GM18498 (cell line): ENCODE data around the gene PTPRS.
A peak's percentile ranks its signal among the peaks of the same experiment; 100 is the strongest.
"Not testable (repeated sequence)": the region's sequence is repeated elsewhere in the genome, so short reads cannot be mapped to it uniquely, and the experiment has no call there.

Experiments used
- ATAC-seq: cut with Tn5 transposase; IDR thresholded peaks from one replicate; pipeline ENCODE4 v1.9.1; 2021; ENCODE audit warnings: mild to moderate bottlenecking, moderate library complexity; ENCODE audit not compliant: unreplicated experiment

Gene PTPRS

GRCh38 chr19:5334366-5334739 is 6.3 kb downstream of the PTPRS start:
- no peak for ATAC-seq

GRCh38 chr19:5333581-5334365 is 6.8 kb downstream of the PTPRS start:
- ATAC-seq, result no peak

DNA sequence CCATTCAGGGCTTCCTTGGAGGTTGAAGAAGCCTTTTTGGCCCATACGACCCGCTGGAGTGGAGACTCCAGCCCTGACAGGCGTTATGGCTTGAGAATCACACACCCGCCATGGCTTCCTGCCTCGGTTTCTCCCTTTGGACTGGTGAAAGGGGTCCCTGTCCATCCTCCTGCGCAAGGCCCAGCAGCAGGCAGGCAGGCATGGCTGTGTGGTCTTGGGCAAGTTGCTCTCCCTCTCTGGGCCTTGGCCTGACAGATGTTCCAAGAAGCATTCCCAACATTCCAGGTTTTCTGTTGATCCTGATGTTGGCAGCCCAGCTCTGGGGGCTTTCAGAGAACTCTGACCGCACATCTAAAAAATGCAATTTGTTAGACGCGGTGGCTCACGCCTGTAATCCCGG is 8.1 kb downstream of the PTPRS start:
- ATAC-seq, result no peak

DNA sequence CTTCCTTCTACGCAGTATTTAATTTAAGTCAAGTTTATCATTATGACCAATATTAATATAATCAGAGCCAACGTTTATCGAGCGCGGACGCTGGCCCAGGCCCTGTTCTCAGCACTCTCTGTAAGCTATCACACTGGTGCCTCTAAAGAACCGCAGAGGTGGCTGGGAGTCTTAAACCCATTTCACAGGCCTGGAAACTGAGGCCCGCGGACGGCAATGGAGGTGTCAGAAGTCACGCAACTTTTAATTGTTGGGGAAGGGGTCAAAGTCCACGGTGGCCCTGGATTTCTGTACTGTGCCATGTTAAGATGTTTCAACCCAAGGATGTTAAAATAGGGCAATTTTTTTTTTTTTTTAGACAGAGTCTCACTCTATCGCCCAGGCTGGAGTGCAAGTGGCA is 8.8 kb downstream of the PTPRS start:
- no peak for ATAC-seq

DNA sequence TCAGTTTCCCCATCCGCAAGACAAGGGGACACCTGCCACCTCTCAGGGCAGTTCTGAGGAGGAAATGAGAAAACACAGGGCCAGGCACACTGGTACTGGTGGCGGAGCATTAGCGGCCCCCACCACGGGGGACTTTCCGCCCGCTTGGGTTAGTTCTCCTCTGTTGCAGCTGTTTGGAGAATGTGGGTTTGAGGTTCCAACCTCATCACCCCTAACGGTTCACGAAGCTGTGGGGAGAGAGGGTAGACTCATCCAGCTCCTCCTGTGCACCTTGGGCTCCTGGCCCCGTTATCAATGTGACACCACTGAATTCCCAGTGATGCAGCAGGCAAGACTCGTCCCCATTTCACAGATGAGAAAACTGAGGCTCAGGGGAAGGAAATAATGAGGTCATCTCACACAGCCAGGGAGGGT is 10.3 kb downstream of the PTPRS start:
- ATAC-seq, result no peak

DNA sequence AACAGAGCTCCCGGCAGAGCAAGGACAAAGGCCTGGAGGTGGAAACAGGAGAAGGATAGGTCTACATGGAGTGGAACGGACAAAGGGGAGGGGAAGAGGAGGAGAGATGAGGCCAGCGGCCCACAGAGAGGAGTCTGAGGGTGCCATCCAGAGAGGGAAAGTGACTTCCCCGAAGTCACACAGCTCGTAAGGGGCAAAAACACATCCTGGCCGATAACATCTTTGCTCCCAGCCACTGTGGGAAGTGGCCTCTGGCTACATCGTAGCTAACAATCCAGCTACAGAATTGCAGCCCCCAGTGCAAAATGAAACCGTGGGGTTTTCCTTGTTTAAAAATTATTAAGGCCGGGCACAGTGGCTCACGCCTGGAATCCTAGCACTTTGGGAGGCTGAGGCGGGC is 11.5 kb downstream of the PTPRS start:
- no peak for ATAC-seq

GRCh38 chr19:5328407-5328806 is 12.2 kb downstream of the PTPRS start:
- ATAC-seq, result not testable (repeated sequence)

DNA sequence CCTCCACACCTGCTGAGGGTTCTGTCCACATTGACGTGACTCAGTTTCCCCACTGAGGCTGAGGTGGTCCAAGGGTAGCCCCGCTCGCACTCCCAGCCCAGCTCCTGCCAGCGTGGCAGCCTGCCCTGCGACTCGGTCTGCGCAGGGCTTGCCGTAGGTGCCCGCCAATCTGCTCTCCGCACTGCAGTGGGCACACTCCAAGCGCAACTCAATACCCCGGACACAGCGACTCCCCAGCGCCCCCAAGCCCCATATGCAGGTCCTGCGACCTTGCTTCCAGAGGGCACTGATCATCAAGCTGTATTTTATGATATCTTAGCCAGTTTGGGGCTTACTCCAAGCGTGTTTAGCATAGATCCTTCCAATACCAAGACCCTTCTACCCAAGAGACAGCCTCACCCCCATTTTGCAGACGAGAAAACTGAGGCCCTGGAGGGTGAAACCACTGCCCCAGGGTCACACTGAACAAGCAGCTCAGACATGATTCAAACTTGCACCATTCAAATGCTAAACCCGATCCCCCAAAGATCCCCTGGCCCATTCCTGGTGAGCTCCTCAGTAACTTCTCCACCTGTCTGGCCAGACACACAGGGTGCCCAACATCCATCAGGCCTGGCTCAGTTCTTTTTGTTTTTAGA is 13.5 kb downstream of the PTPRS start:
- ATAC-seq, result no peak

DNA sequence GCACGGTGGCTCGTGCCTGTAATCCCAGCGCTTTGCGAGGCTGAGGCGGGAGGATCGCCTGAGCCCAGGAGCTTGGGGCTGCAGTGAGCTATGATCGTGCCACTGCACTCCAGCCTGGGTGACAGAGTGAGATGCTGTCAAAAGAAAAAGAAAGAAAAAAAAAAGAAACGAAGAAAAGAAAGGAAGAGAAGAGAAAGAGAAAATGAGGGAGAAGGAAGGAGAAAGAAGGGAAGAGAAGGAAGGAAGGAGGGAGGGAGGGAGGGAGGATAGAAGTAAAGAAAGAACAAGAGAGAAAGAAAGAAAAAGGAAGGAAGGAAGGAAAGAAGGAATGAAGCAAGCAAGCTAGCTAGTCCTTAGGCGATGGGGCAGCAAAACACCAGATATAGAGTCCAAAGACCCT is 14.1 kb downstream of the PTPRS start:
- no peak for ATAC-seq

- ATAC-seq, result no peak
These were observed 15.7 kb downstream of the PTPRS start for GRCh38 chr19:5324947-5325346.

DNA sequence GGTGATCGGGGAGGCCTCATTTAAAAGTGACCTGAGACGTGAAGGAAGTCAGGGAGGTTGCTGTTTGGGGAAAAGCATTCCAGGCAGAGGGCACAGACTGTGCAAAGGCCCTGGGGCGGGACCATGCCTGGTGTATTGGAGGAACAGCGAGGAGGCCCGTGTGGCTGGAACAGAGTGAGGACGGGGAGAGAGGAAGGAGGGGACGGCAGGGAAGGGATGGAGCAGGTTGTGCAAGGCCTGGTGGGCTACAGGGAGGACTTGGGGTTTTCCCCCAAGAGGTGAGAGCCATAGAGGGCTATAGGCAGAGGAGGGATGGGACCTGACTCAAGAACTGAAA is 17.2 kb downstream of the PTPRS start:
- no peak for ATAC-seq

GRCh38 chr19:5321851-5322681 is 18.5 kb downstream of the PTPRS start:
- peak; percentile 70 for ATAC-seq

- no peak for ATAC-seq
These were observed 19.5 kb downstream of the PTPRS start for GRCh38 chr19:5321066-5321642.

DNA sequence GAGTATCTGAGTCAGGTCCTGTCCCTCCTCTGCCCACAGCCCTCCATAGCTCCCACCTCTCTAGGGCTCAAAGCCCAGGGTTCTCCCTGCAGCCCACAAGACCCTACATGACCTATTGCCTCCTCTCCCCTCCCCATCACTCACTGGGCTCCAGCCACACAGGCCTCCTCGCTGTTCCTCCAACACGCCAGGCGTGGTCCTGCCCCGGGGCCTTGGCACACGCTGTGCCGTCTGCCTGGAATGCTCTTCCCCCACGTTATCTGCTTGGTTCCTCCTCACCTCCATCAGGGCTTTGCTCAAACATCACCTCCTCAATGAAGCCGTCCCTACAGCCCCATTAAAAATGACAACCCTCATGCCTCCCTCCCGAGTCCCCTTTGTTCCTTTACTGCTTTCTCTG is 21.1 kb downstream of the PTPRS start:
- ATAC-seq, result no peak

DNA sequence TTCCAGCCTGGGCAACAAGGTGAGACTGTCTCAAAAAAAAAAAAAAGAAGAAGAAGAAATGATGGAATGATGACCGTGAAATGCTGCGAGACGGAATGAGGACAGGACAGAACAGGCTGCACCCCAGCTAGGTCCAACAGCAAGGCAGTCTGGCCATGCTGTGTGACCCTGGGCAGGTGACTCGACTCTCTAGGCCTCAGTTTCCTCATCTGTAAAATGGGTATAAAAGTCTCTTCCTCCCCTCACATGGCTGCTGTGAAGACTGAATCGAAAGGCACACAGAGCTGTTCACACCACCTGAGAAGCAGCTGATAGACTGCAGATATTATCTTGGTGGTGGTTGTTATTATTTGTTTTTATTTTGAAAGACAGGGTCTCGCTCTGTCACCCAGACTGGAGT is 22.3 kb downstream of the PTPRS start:
- ATAC-seq, result no peak

DNA sequence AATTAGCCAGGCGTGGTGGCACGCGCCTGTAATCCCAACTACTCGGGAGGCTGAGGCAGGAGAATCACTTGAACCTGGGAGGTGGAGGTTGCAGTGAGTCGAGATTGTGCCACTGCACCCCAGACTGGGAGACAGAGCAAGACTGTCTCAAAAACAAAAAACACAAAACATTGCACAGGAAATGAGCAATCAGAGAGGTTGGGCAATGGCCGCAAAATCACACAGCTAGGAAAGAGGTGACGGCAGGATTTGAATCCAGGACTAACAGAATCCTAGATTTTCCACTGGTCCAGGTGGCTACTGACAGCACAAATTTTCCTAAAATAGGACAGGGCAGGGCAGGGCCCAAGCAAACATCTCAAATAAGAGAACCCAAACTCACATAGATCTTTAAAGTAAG is 23.3 kb downstream of the PTPRS start:
- no peak for ATAC-seq

- no peak for ATAC-seq
These were observed 24.5 kb downstream of the PTPRS start for GRCh38 chr19:5316138-5316537.

DNA sequence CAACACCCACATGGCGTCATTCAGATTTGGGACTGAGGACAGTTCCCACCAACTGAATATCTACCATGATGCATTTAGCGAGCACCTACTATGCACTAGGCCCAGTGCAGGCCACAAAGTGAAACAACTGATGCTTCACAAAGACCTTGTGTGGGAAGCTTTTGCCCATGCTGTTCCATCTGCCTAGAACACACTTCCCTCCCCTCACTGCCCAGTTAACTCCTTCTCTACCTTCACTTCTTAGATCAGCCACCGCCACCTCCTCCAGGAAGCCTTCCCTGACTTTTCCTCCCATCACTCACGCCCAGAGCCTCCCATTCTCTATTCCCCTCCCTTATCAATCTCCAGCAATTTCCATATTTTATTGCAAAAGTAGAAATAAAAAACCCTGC is 25.7 kb downstream of the PTPRS start:
- no peak for ATAC-seq

- no peak for ATAC-seq
These were observed 26.4 kb downstream of the PTPRS start for GRCh38 chr19:5314012-5314906.

DNA sequence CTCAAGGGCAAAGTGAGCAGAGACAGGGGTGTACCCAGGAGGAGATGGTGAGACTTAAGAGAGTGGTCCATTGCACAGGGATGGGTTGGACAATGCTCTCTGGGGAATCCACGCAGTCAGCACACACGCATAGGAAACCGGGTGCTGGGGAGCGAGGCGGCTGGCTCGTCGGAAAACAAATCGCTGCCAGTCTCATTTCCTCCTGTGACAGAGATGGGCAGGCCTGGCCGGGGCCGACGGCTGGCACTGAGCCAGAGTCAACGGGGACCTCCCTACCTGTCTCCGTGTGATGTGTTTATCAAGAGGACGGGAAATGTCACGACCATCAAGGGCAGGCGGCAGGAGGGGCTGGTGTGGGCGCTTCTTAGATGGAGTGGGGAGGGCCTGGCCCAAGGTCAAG is 27.3 kb downstream of the PTPRS start:
- ATAC-seq, result no peak

DNA sequence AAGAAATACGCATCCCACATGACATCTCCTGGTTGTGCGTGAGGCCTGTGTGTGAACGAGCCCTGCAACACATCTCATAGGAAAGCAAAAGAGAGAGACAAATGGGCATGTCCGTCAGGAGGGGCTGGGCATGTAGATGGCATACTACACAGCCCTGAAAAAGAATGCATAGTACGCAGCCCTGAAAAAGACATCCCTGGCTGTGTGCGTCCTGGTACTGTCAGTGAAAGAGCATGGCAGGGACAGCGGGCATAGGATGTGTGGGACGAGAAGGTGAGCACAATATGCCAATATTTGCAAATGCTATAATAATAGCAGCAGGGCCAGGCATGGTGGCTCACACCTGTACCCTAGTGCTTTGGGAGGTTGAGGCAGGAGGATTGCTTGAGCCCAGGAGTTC is 28.6 kb downstream of the PTPRS start:
- no peak for ATAC-seq
